Aorta (tissue), 5 donors: ENCODE data around the gene POLE4. TPM values are rescaled to one million over a fixed set of nuclear protein-coding genes. Genes with fewer than 3 reads are reported as not detected.

Experiments used
- ATAC-seq: fragments of 200-7000 bp; cut with Tn5 transposase; one replicate; pipeline ENCODE4 v1.9.1; 2022; ENCODE audit warnings: moderate library complexity; ENCODE audit not compliant: low FRiP score
- DNase-seq, 2 donors: peaks; one replicate each; pipeline ENCODE4 v3.0.0-alpha.2; 2020
- H3K27ac ChIP-seq, 2 donors: one replicate each; pipeline ENCODE4 v1.5.1; 2013; ENCODE audit warnings: low read length in 2 of 2, mild to moderate bottlenecking in 2 of 2, moderate library complexity in 2 of 2, control low read depth in 1 of 2, inconsistent platforms in 1 of 2, low read depth in 1 of 2
- H3K27me3 ChIP-seq, 2 donors: one replicate each; pipeline ENCODE4 v1.6.1; 2013; ENCODE audit warnings: control low read depth in 1 of 2, low read length in 1 of 2, mild to moderate bottlenecking in 1 of 2, moderate library complexity in 1 of 2; ENCODE audit not compliant: insufficient read depth in 2 of 2, control insufficient read depth in 1 of 2
- H3K36me3 ChIP-seq, 2 donors: one replicate each; pipeline ENCODE4 v1.6.1; 2013; ENCODE audit warnings: control low read depth in 1 of 2, low read length in 1 of 2, mild to moderate bottlenecking in 1 of 2; ENCODE audit not compliant: insufficient read depth in 2 of 2, control insufficient read depth in 1 of 2
- H3K4me1 ChIP-seq, 2 donors: one replicate each; pipeline ENCODE4 v1.6.1; 2013; ENCODE audit warnings: low read length in 2 of 2, control low read depth in 1 of 2, mild to moderate bottlenecking in 1 of 2, moderate library complexity in 1 of 2; ENCODE audit not compliant: insufficient read depth in 2 of 2, control insufficient read depth in 1 of 2
- H3K4me3 ChIP-seq, 2 donors: one replicate each; pipeline ENCODE4 v1.5.1; 2013; ENCODE audit warnings: low read length in 2 of 2, control low read depth in 1 of 2, mild to moderate bottlenecking in 1 of 2
- H3K9me3 ChIP-seq: one replicate; pipeline ENCODE4 v1.6.1; 2013; ENCODE audit warnings: mild to moderate bottlenecking, low read length; ENCODE audit not compliant: control insufficient read depth
- WGBS, 2 donors: extraction: QIAGEN DNeasy Blood & Tissue Kit; methylation state at CpG; one replicate each; pipeline ENCODE4 v1.1.7; 2013; 5-methylcytosine and 5-hydroxymethylcytosine counted together
- intact Hi-C, 2 donors: fragments of 100-400 bp; cut with DNase I; formaldehyde crosslinking; loops; one replicate each; pipeline versions ENCODE4 v1.14.2 to v1.15.0; 2022
- polyA plus RNA-seq, 2 donors: library from polyadenylated mRNA; stranded (reverse); fragments of 200-250 nt; gene quantifications; one replicate each; pipeline ENCODE4 v1.2.3, GENCODE V29; 2013
- total RNA-seq, 2 donors: library from RNA; stranded (reverse); fragmentation: NEBNext Ultra II Directional; extraction: Animal tissue kit (Norgen Biotek cat#: 25700); gene quantifications; one replicate each; pipeline ENCODE4 v1.2.1, GENCODE V29; 2021
- donor health status: healthy with polysubstance abuse.
- donor health status: Bipolar disorder and iron deficiency.
- donor health status: DM: no; HTN: no; CAD: no.
- donor health status: DM: no; HTN: no; CAD: no.
- donor health status: DM: yes; HTN: yes; CAD: no.

POLE4 gene
- total and polyA plus RNA-seq, 4 donors, result 55.9 to 146 (median 58.3) TPM

GRCh38 chr2:74975016-74975415 lies 16.6 kb downstream of the POLE4 start:
- Histone ChIP-seq H3K27ac (no peak overlapping the region), H3K27me3 (no peaks in the 10 kb centered on the region)

DNA sequence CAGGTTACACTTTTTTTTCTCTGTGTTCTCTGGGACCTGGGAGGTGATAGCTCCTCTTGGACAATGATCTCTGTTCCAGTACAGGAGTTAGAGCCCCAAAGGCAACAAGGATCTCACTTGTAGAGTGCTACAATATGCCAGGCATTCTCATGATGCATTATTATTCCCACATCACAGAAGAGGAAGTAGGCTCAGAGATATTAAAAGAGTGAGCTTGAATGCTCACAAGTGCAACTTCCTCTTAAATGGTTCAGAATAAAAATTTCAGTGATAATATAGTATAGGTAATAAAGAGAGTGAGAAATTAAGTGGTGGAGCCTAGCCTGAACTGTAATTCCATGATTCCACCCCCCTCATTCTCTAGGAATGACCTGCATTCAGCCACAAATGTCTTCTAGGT lies 21.4 kb downstream of the POLE4 start:
- DNase-seq (no peak), ATAC-seq (no peak)
- peaks cover 0 to 1% of the 10 kb centered on the region in 2 donors for H3K4me1 ChIP-seq
- H3K4me3 ChIP-seq, result no peak overlapping the region
- peaks cover 1% of the 10 kb centered on the region for H3K9me3 ChIP-seq
- H3K36me3 ChIP-seq, result no peaks in the 10 kb centered on the region
- no peak overlapping the region for H3K27ac ChIP-seq
- H3K27me3 ChIP-seq, result no peaks in the 10 kb centered on the region
- intact Hi-C loops, result no loop called here

More at GRCh38 chr2:74975016-74975415, 16.6 kb downstream of the POLE4 start:
- H3K4me3 ChIP-seq, result no peak overlapping the region
- H3K4me1 ChIP-seq, result peaks cover 0 to 1% of the 10 kb centered on the region in 2 donors
- no peaks in the 10 kb centered on the region for H3K9me3 ChIP-seq
- DNase-seq (no peak), ATAC-seq (no peak)
- intact Hi-C loops, result no loop called here
- 90% methylated on average over 7 of the region's 7 CpGs for WGBS, 2 donors
- no peaks in the 10 kb centered on the region for H3K36me3 ChIP-seq

GRCh38 chr2:74982577-74982976 lies 24.1 kb downstream of the POLE4 start:
- no peaks in the 10 kb centered on the region for H3K4me1 ChIP-seq
- no peak overlapping the region for H3K27ac ChIP-seq
- H3K36me3 ChIP-seq, result peaks cover 0 to 3% of the 10 kb centered on the region in 2 donors
- ATAC-seq (no peak), DNase-seq (no peak)
- H3K27me3 ChIP-seq, result no peaks in the 10 kb centered on the region
- intact Hi-C loops, result no loop called here
- no peak overlapping the region for H3K4me3 ChIP-seq
- peaks cover 5% of the 10 kb centered on the region for H3K9me3 ChIP-seq
- 60 to 63% methylated on average over 3 of the region's 3 CpGs for WGBS, 2 donors

- H3K4me3 ChIP-seq, result no peak overlapping the region
- H3K27ac ChIP-seq, result no peak overlapping the region
- no peaks in the 10 kb centered on the region for H3K27me3 ChIP-seq
- peaks cover 0 to 3% of the 10 kb centered on the region in 2 donors for H3K36me3 ChIP-seq
- 93 to 95% methylated on average over 5 of the region's 5 CpGs for WGBS, 2 donors
- no peak for DNase-seq
- no peaks in the 10 kb centered on the region for H3K4me1 ChIP-seq
- intact Hi-C loops, result no loop called here
- ATAC-seq, result no peak
- peaks cover 5% of the 10 kb centered on the region for H3K9me3 ChIP-seq
These were observed 25.4 kb downstream of the POLE4 start for GRCh38 chr2:74983631-74984392.

DNA sequence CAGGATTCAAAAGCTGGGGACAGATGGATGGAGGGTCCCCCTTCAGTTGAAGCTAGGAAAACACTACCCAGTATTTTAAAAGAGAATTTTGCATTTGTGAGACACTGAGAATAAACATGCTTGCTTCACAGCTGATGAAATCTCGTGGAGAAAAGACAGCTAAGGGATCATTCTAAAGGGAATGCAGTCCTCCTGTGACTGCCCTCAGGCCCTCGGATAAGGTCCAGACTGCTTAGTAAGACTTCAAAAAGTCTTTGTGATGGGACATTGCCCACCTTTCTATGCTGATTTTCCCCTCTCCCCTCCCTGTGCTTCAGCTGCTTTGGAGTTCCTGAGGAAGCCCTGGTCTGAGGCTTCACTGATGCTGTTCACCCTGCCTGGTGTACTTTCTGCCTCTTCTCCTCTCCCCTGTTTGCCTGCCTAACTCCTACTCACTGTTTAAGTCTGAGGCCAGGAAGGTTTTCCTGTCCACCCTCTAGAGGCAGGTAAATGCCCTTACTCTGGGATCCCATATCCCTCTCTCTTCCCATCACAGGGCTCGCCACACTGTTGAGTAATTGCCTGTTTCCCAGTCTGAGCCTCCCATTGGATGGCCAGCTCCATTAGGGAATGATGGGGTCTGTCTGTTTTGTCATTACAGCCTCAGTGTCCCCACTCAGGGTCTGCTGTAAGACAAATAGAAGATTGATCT lies 26.6 kb downstream of the POLE4 start:
- Histone ChIP-seq H3K4me3 (no peak overlapping the region), H3K27ac (no peak overlapping the region), H3K9me3 (peaks cover 5% of the 10 kb centered on the region), H3K4me1 (no peaks in the 10 kb centered on the region), H3K36me3 (peaks cover 0 to 3% of the 10 kb centered on the region in 2 donors), H3K27me3 (no peaks in the 10 kb centered on the region)
- WGBS, 2 donors, result 75% methylated on average over 3 of the region's 3 CpGs
- ATAC-seq, result no peak
- no peak for DNase-seq
- intact Hi-C loops, result no loop called here

GRCh38 chr2:74985978-74986609 lies 27.7 kb downstream of the POLE4 start:
- Histone ChIP-seq H3K9me3 (peaks cover 5% of the 10 kb centered on the region), H3K27me3 (no peaks in the 10 kb centered on the region), H3K27ac (no peak overlapping the region), H3K4me1 (no peaks in the 10 kb centered on the region), H3K4me3 (no peak overlapping the region), H3K36me3 (peaks cover 0 to 3% of the 10 kb centered on the region in 2 donors)
- intact Hi-C loops, result no loop called here
- no peak for ATAC-seq
- DNase-seq, result peak in 1 of 2 donors; percentile 48
- WGBS, 2 donors, result 32 to 42% methylated on average over 7 of the region's 7 CpGs

DNA sequence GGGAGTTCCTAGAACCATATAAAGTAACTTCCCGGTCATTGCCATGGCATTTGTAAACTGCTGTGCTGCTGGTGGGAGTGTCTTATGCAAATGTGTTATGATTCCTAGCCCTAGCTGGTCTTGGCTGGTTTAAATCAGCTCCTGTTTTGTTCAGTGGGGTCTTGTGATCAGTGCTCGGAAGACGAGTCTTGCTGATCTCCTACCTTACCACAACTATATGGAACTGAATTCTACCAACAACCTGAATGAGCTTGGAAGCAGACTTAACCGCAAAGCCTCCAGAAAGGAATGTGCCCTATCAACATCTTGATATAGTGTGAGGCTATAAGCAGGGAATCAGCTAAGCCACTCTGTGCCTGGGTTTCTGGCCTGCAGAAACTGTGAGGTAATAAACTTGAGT lies 33.5 kb downstream of the POLE4 start:
- intact Hi-C loops, result no loop called here
- DNase-seq (no peak), ATAC-seq (no peak)
- Histone ChIP-seq H3K9me3 (no peaks in the 10 kb centered on the region), H3K27ac (no peak overlapping the region), H3K4me1 (no peaks in the 10 kb centered on the region), H3K27me3 (no peaks in the 10 kb centered on the region), H3K4me3 (no peak overlapping the region), H3K36me3 (no peaks in the 10 kb centered on the region)
- 45 to 48% methylated on average over 4 of the region's 4 CpGs for WGBS, 2 donors

- Histone ChIP-seq H3K27ac (no peak overlapping the region), H3K9me3 (peaks cover 2% of the 10 kb centered on the region), H3K36me3 (peaks cover 0 to 3% of the 10 kb centered on the region in 2 donors), H3K27me3 (no peaks in the 10 kb centered on the region), H3K4me1 (peaks cover 0 to 2% of the 10 kb centered on the region in 2 donors), H3K4me3 (no peak overlapping the region)
- ATAC-seq (no peak), DNase-seq (no peak)
- 93 to 94% methylated on average over 5 of the region's 5 CpGs for WGBS, 2 donors
- intact Hi-C loops, result no loop called here
These were observed 41.0 kb downstream of the POLE4 start for GRCh38 chr2:74999468-74999867.
